ENCODE results near the gene AHSA1. TPM values are rescaled to one million over a fixed set of nuclear protein-coding genes. Genes with fewer than 3 reads are reported as not detected.

Gene AHSA1
- polyA plus RNA-seq, 1 of the 3 experiments (the other 2 are of a cell fraction): 366 TPM

DNA sequence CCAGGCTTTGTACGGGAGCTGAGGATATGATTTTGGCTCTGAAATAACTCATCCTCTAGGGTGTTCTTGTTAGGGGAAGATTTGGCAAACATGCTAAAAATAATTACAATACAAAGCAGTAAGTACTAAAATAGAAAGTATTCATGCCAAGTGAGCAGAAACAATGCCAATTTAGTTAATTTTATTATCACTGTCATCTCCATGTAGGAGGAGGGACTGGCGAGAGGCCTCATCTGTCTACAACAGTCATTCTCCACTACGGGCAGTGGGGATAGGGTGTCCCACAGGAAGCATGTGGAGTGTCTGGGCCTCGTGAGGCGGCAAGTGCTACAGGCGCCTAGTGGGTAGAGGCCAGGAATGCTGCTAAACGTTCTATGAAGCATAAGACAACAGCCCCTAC is 37.4 kb downstream of the AHSA1 start (continued):
- no peak for TF ChIP-seq RAD21 (IDR thresholded peaks at IDR 0.05; ENCODE audit: low read length)
- TF ChIP-seq, protein P1, sequence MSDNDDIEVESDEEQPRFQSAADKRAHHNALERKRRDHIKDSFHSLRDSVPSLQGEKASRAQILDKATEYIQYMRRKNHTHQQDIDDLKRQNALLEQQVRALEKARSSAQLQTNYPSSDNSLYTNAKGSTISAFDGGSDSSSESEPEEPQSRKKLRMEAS (IDR thresholded peaks at IDR 0.05; ENCODE audit: low read depth): no peak
- no peak for TF ChIP-seq RFX5 (IDR thresholded peaks at IDR 0.05; ENCODE audit: low read length)
- no peak for TF ChIP-seq TCF12 (IDR thresholded peaks at IDR 0.05)
- TF ChIP-seq FOXJ3 (CRISPR knock-in tag; IDR thresholded peaks at IDR 0.05): no peak
- TF ChIP-seq SIN3A (IDR thresholded peaks at IDR 0.05; ENCODE audit: borderline replicate concordance, low read depth, low read length): no peak
- no peak for TF ChIP-seq EZH2phosphoT487 (IDR thresholded peaks at IDR 0.05; ENCODE audit: borderline replicate concordance, low read depth)

GRCh38 chr14:77498120-77498979 is 40.5 kb downstream of the AHSA1 start, which contains the start of gene ISM2:
Gene ISM2 (minus strand): TSS chr14:77498816. CDS start chr14:77498793, 23 bp downstream.
- H3K4me3 ChIP-seq (ENCODE audit: low read depth in 2 of 2, low read length in 1 of 2): peak within 1 kb of the TSS; percentile 47 to 66
- H3K4me2 ChIP-seq: peak within 1 kb of the TSS; percentile 98
- H4K20me1 ChIP-seq (ENCODE audit: insufficient read depth): no peaks in the 10 kb centered on the region
- H3K4me1 ChIP-seq (ENCODE audit: control insufficient read depth in 1 of 2, insufficient read depth in 2 of 2, low read depth in 1 of 2, low read length in 1 of 2): peaks cover 0 to 8% of the 10 kb centered on the region in 2 experiments; a peak in 1 of 4 replicates
- H3K36me3 ChIP-seq (replicated peaks in 1 of 2; ENCODE audit: control insufficient read depth in 1 of 2, insufficient read depth in 2 of 2, low read length in 1 of 2): no peaks in the 10 kb centered on the region
- peak within 1 kb of the TSS; percentile 70 for H2AFZ ChIP-seq (ENCODE audit: low read depth)
- no peaks in the 10 kb centered on the region for H3F3A ChIP-seq (replicated peaks; ENCODE audit: insufficient read depth)
- no peak within 1 kb of the TSS for H3K27ac ChIP-seq (ENCODE audit: low read depth in 2 of 2, low read length in 1 of 2)
- no peaks in the 10 kb centered on the region; the same call in 1 of the 2 replicates for H3K27me3 ChIP-seq (ENCODE audit: insufficient read depth)
- WGBS (ENCODE audit: low lambda C conversion rate): 22% methylated on average over 32 of the region's 104 CpGs
- ChIA-PET CTCF (interaction anchor here (1.2 to 1.6 kb wide), 2 partner anchors 38 to 39 kb away, joined by 3 to 4 read pairs; no protein-coding TSS in a partner anchor), POLR2A (interaction anchor here (0.6 kb wide), 1 partner anchor 35 kb away, joined by 3 read pairs; no protein-coding TSS in a partner anchor)
- DNase-seq: peak; percentile 86
- peak; percentile 33; the same call in 1 of the 2 replicates for TF ChIP-seq MXI1 (IDR thresholded peaks at IDR 0.05; ENCODE audit: low read depth, low read length)
- TF ChIP-seq, protein P1 (IDR thresholded peaks at IDR 0.05; ENCODE audit: low read depth): peak; percentile 56; the same call in 1 of the 2 replicates
- TF ChIP-seq USF1 (IDR thresholded peaks at IDR 0.05; ENCODE audit: borderline replicate concordance, low read depth): no peak
- H3K9ac ChIP-seq: no peak within 1 kb of the TSS; the same call in 1 of the 2 replicates
- no peaks in the 10 kb centered on the region for H3K9me2 ChIP-seq
- H3K79me2 ChIP-seq (ENCODE audit: insufficient read depth): no peaks in the 10 kb centered on the region
- H3K9me3 ChIP-seq: no peaks in the 10 kb centered on the region

- no peak overlapping the region for H3K9ac ChIP-seq
- H3K27me3 ChIP-seq (ENCODE audit: insufficient read depth): no peaks in the 10 kb centered on the region; the same call in 1 of the 2 replicates
- no peak for DNase-seq
- no peak overlapping the region for H3K27ac ChIP-seq (ENCODE audit: low read depth in 2 of 2, low read length in 1 of 2)
- ChIA-PET POLR2A (interaction anchor here (0.6 kb wide), 1 partner anchor 35 kb away, joined by 3 read pairs; no protein-coding TSS in a partner anchor), CTCF (interaction anchor here (1.2 to 1.6 kb wide), 2 partner anchors 39 to 40 kb away, joined by 3 to 4 read pairs; no protein-coding TSS in a partner anchor)
- no peaks in the 10 kb centered on the region for H3K9me3 ChIP-seq
- H3K36me3 ChIP-seq (replicated peaks in 1 of 2; ENCODE audit: control insufficient read depth in 1 of 2, insufficient read depth in 2 of 2, low read length in 1 of 2): no peaks in the 10 kb centered on the region
- H3F3A ChIP-seq (replicated peaks; ENCODE audit: insufficient read depth): no peaks in the 10 kb centered on the region
- no peaks in the 10 kb centered on the region for H3K79me2 ChIP-seq (ENCODE audit: insufficient read depth)
- no peaks in the 10 kb centered on the region for H3K9me2 ChIP-seq
- peak overlapping the region; percentile 47 to 66 for H3K4me3 ChIP-seq (ENCODE audit: low read depth in 2 of 2, low read length in 1 of 2)
- H3K4me1 ChIP-seq (ENCODE audit: control insufficient read depth in 1 of 2, insufficient read depth in 2 of 2, low read depth in 1 of 2, low read length in 1 of 2): peaks cover 0 to 8% of the 10 kb centered on the region in 2 experiments; a peak in 1 of 4 replicates
- peak overlapping the region; percentile 98 for H3K4me2 ChIP-seq
- no peaks in the 10 kb centered on the region for H4K20me1 ChIP-seq (ENCODE audit: insufficient read depth)
- H2AFZ ChIP-seq (ENCODE audit: low read depth): peak overlapping the region; percentile 70; the same call in 1 of the 2 replicates
- WGBS (ENCODE audit: low lambda C conversion rate): 15% methylated on average over 24 of the region's 53 CpGs
- TF ChIP-seq ELF1 (IDR thresholded peaks at IDR 0.05) (no peak), RXRA (IDR thresholded peaks at IDR 0.05; ENCODE audit: borderline replicate concordance, low read depth) (no peak), ZBTB33 (IDR thresholded peaks at IDR 0.05; ENCODE audit: borderline replicate concordance, low read depth) (no peak), NFIC (IDR thresholded peaks at IDR 0.05; ENCODE audit: borderline replicate concordance) (no peak), IRF3 (IDR thresholded peaks at IDR 0.05; ENCODE audit: low read depth, low read length) (no peak), NRF1 (IDR thresholded peaks at IDR 0.05; ENCODE audit: low read depth, low read length) (no peak), JUND (IDR thresholded peaks at IDR 0.05) (no peak)
- TF ChIP-seq, protein P2, sequence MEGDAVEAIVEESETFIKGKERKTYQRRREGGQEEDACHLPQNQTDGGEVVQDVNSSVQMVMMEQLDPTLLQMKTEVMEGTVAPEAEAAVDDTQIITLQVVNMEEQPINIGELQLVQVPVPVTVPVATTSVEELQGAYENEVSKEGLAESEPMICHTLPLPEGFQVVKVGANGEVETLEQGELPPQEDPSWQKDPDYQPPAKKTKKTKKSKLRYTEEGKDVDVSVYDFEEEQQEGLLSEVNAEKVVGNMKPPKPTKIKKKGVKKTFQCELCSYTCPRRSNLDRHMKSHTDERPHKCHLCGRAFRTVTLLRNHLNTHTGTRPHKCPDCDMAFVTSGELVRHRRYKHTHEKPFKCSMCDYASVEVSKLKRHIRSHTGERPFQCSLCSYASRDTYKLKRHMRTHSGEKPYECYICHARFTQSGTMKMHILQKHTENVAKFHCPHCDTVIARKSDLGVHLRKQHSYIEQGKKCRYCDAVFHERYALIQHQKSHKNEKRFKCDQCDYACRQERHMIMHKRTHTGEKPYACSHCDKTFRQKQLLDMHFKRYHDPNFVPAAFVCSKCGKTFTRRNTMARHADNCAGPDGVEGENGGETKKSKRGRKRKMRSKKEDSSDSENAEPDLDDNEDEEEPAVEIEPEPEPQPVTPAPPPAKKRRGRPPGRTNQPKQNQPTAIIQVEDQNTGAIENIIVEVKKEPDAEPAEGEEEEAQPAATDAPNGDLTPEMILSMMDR (IDR thresholded peaks at IDR 0.05): no peak
These were observed 41.2 kb downstream of the AHSA1 start for GRCh38 chr14:77498984-77499527.

Measured in SK-N-SH (cell line).